OCI-LY7 (cell line): ENCODE measurements around the gene LRRN2. TPM values are rescaled to one million over a fixed set of nuclear protein-coding genes. Genes with fewer than 3 reads are reported as not detected.

ENCODE experiments used
- BruUV-seq: library from RNA; stranded (reverse); fragments of 400-500 nt; replicated peaks from 2 replicates; lab custom pipeline; 2021; lab: Mats Ljungman, UMichigan
- CTCF ChIA-PET: fragments of 300-600 bp; sonication (Branson Sonifier 250); formaldehyde crosslinking; loops from one replicate; lab custom pipeline; 2022; ENCODE audit warnings: antibody characterized with exemption; ENCODE audit not compliant: unreplicated experiment; lab: Charles Lee
- POLR2A ChIA-PET: fragments of 300-600 bp; sonication (Branson Sonifier 250); formaldehyde crosslinking; loops from one replicate; lab custom pipeline; 2022; ENCODE audit warnings: antibody characterized with exemption; lab: Charles Lee
- DNase-seq: peaks from one replicate; pipeline ENCODE4 v3.0.0-alpha.2; 2015; ENCODE audit warnings: low spot score
- H2AFZ ChIP-seq: fragments of 200-600 bp; sonication (generic), shearing (Covaris generic); 2 replicates; pipeline ENCODE4 v1.6.1; 2014; ENCODE audit warnings: mild to moderate bottlenecking, antibody characterized with exemption, low read length, moderate library complexity
- H3K27ac ChIP-seq: fragments of 200-600 bp; sonication (generic); 2 replicates; pipeline ENCODE4 v1.5.1; 2014; ENCODE audit warnings: mixed run types, low read depth, mild to moderate bottlenecking, moderate library complexity, low read length, inconsistent platforms; ENCODE audit not compliant: poor library complexity, severe bottlenecking
- H3K36me3 ChIP-seq: fragments of 200-600 bp; sonication (generic); 2 replicates; pipeline ENCODE4 v1.6.1; 2014; ENCODE audit warnings: mild to moderate bottlenecking, antibody characterized with exemption, low read length, moderate library complexity, mixed read lengths; ENCODE audit not compliant: insufficient read depth
- H3K4me1 ChIP-seq: fragments of 200-600 bp; sonication (generic); 2 replicates; pipeline ENCODE4 v1.5.1; 2014; ENCODE audit warnings: mild to moderate bottlenecking, low read length; ENCODE audit not compliant: insufficient read depth, poor library complexity, severe bottlenecking
- H3K4me2 ChIP-seq: fragments of 200-600 bp; sonication (generic); 2 replicates; pipeline ENCODE4 v1.6.1; 2014; ENCODE audit warnings: mild to moderate bottlenecking, low read length
- H3K4me3 ChIP-seq: fragments of 200-600 bp; sonication (generic); 2 replicates; pipeline ENCODE4 v1.5.1; 2014; ENCODE audit warnings: mild to moderate bottlenecking, low read depth, low read length; ENCODE audit not compliant: poor library complexity, severe bottlenecking
- H3K79me2 ChIP-seq: fragments of 200-600 bp; sonication (generic); 2 replicates; pipeline ENCODE4 v1.6.1; 2016; ENCODE audit warnings: low read depth, mild to moderate bottlenecking, low read length, moderate library complexity, mixed read lengths; ENCODE audit not compliant: insufficient read depth
- H3K9me2 ChIP-seq: fragments of 200-600 bp; sonication (generic); 2 replicates; pipeline ENCODE4 v1.6.1; 2016; ENCODE audit warnings: mild to moderate bottlenecking, low read length, mixed read lengths; ENCODE audit not compliant: insufficient read depth
- H3K9me3 ChIP-seq: fragments of 200-600 bp; sonication (generic); 2 replicates; pipeline ENCODE4 v1.6.1; 2014; ENCODE audit warnings: mild to moderate bottlenecking, mixed run types, low read length, mixed read lengths
- H4K20me1 ChIP-seq: fragments of 200-600 bp; sonication (generic); 2 replicates; pipeline ENCODE4 v1.6.1; 2014; ENCODE audit warnings: mild to moderate bottlenecking, antibody characterized with exemption, low read length, moderate library complexity, mixed read lengths; ENCODE audit not compliant: insufficient read depth
- CTCF ChIP-seq: fragments of 200-600 bp; sonication (generic); conservative IDR thresholded peaks from 2 replicates; pipeline ENCODE4 v1.5.1; 2014; ENCODE audit warnings: mild to moderate bottlenecking, antibody characterized with exemption, low read length, moderate library complexity, mixed read lengths
- EZH2phosphoT487 ChIP-seq: fragments of 200-600 bp; sonication (generic); IDR thresholded peaks from 2 replicates; pipeline ENCODE4 v1.6.1; 2018; ENCODE audit warnings: low read depth, borderline replicate concordance, mild to moderate bottlenecking, mixed run types, antibody characterized with exemption, low read length, moderate library complexity, mixed read lengths
- intact Hi-C: fragments of 100-400 bp; cut with micrococcal nuclease; formaldehyde crosslinking; loops from one replicate; pipeline ENCODE4 v1.10.0; 2022; ENCODE audit not compliant: unreplicated experiment
- total RNA-seq, 2 experiments: library from RNA; depleted of rRNA in 1 of 2; stranded (reverse); fragments of >200 nt in 1 of 2; shearing (Covaris generic) in 1 of 2; gene quantifications; 2 replicates each; pipeline ENCODE4 v1.2.3, GENCODE V29; 2014 to 2022

Gene LRRN2
- total RNA-seq, 2 experiments from 2014 or later = not detected

- peak overlapping the region; percentile 62 for H3K27ac ChIP-seq
- H3K36me3 ChIP-seq = no peaks in the 10 kb centered on the region
- no TSS peak for BruUV-seq
- peak; percentile 65 for DNase-seq
- TF ChIP-seq EZH2phosphoT487 (no peak), CTCF (peak; percentile 73)
- no peaks in the 10 kb centered on the region for H4K20me1 ChIP-seq
- H3K4me1 ChIP-seq = peaks cover 72% of the 10 kb centered on the region
- H3K4me3 ChIP-seq = peak overlapping the region; percentile 62
- intact Hi-C loops = loop anchor here (1.0 to 10.0 kb wide), 6 partner anchors 48 to 300 kb away; partner anchors contain the start of gene PPP1R15B
- no peaks in the 10 kb centered on the region for H3K79me2 ChIP-seq
- peak overlapping the region; percentile 79 for H3K4me2 ChIP-seq
- ChIA-PET POLR2A (interaction anchor here (0.5 to 1.8 kb wide), 4 partner anchors 9 to 206 kb away, joined by 3 to 6 read pairs (median 4); no protein-coding TSS in a partner anchor), CTCF (interaction anchor here (0.6 to 1.4 kb wide), 7 partner anchors 11 to 194 kb away, joined by 3 to 5 read pairs (median 4); no protein-coding TSS in a partner anchor)
- H2AFZ ChIP-seq = peak overlapping the region; percentile 92
- no peaks in the 10 kb centered on the region for H3K9me3 ChIP-seq
- no peaks in the 10 kb centered on the region for H3K9me2 ChIP-seq
These were observed 29.4 kb upstream of the LRRN2 start for GRCh38 chr1:204714861-204715511.

- intact Hi-C loops = loop anchor here (1.0 to 10.0 kb wide), 4 partner anchors 93 to 300 kb away; partner anchors contain the start of gene PPP1R15B
- H3K9me2 ChIP-seq = no peaks in the 10 kb centered on the region
- peaks cover 75% of the 10 kb centered on the region for H3K4me1 ChIP-seq
- peak overlapping the region; percentile 92 for H2AFZ ChIP-seq
- POLR2A ChIA-PET = interaction anchor here (0.7 to 1.8 kb wide), 5 partner anchors 9 to 46 kb away, joined by 3 to 5 read pairs (median 3); no protein-coding TSS in a partner anchor
- peak overlapping the region; percentile 79 for H3K4me2 ChIP-seq
- peak overlapping the region; percentile 62 for H3K4me3 ChIP-seq
- no peaks in the 10 kb centered on the region for H3K9me3 ChIP-seq
- CTCF ChIA-PET = interaction anchor here (0.6 to 1.5 kb wide), 7 partner anchors 11 to 193 kb away, joined by 3 to 6 read pairs (median 4); no protein-coding TSS in a partner anchor
- peak overlapping the region; percentile 62 for H3K27ac ChIP-seq
- DNase-seq = peak; percentile 22
- TF ChIP-seq EZH2phosphoT487 = no peak
- TF ChIP-seq CTCF = no peak
- BruUV-seq = TSS peak; percentile 91
- H4K20me1 ChIP-seq = no peaks in the 10 kb centered on the region
- H3K36me3 ChIP-seq = no peaks in the 10 kb centered on the region
- no peaks in the 10 kb centered on the region for H3K79me2 ChIP-seq
These were observed 28.8 kb upstream of the LRRN2 start for GRCh38 chr1:204714194-204714860.
